ENCODE measurements around the gene PDCD7.

- TF ChIP-seq CTCF (IDR thresholded peaks at IDR 0.05) (no peak), POLR2A (IDR thresholded peaks at IDR 0.05) (no peak)
These were observed 12.8 kb upstream of the PDCD7 start for GRCh38 chr15:65146438-65146837.
